Small intestine (tissue), 7 donors: Measurements from ENCODE around the gene WDR82. TPM values are rescaled to one million over a fixed set of nuclear protein-coding genes. Genes with fewer than 3 reads are reported as not detected.

Source experiments
- DNase-seq, 2 donors: peaks; one replicate each; pipeline versions ENCODE4 v3.0.0 to v3.0.0-alpha.2; 2013
- FAIRE-seq: peaks from 2 replicates; lab custom pipeline; 2012; peaks lifted over from hg19 to GRCh38; lab: Jason Lieb, UNC
- H3K27ac ChIP-seq, 3 donors: one replicate each; pipeline ENCODE4 v1.5.1; 2013; ENCODE audit warnings: low read length in 2 of 3, mild to moderate bottlenecking in 2 of 3, control low read depth in 1 of 3, inconsistent platforms in 1 of 3, low read depth in 1 of 3, moderate library complexity in 1 of 3
- H3K27me3 ChIP-seq, 3 donors: one replicate each; pipeline ENCODE4 v1.6.1; 2013; ENCODE audit warnings: low read length in 3 of 3, inconsistent platforms in 1 of 3; ENCODE audit not compliant: control insufficient read depth in 3 of 3, insufficient read depth in 3 of 3
- H3K36me3 ChIP-seq, 3 donors: one replicate each; pipeline ENCODE4 v1.6.1; 2013; ENCODE audit warnings: low read length in 3 of 3, inconsistent platforms in 1 of 3, low read depth in 1 of 3, mild to moderate bottlenecking in 1 of 3, moderate library complexity in 1 of 3; ENCODE audit not compliant: control insufficient read depth in 3 of 3, insufficient read depth in 2 of 3
- H3K4me1 ChIP-seq, 3 donors: one replicate each; pipeline ENCODE4 v1.6.1; 2013; ENCODE audit warnings: low read length in 2 of 3, inconsistent platforms in 1 of 3, low read depth in 1 of 3, mild to moderate bottlenecking in 1 of 3, moderate library complexity in 1 of 3; ENCODE audit not compliant: control insufficient read depth in 3 of 3, insufficient read depth in 2 of 3
- H3K4me3 ChIP-seq, 3 donors: one replicate each; pipeline ENCODE4 v1.5.1; 2013; ENCODE audit warnings: low read length in 3 of 3, control low read depth in 1 of 3, inconsistent platforms in 1 of 3, low read depth in 1 of 3, mild to moderate bottlenecking in 1 of 3, moderate library complexity in 1 of 3
- H3K9me3 ChIP-seq, 2 donors: one replicate each; pipeline ENCODE4 v1.6.1; 2013; ENCODE audit warnings: low read depth in 1 of 2, low read length in 1 of 2; ENCODE audit not compliant: control insufficient read depth in 2 of 2, insufficient read depth in 1 of 2
- WGBS, 3 donors: extraction: QIAGEN DNeasy Blood & Tissue Kit; methylation state at CpG; one replicate each; pipeline ENCODE4 v1.1.7; 2013; 5-methylcytosine and 5-hydroxymethylcytosine counted together
- polyA plus RNA-seq, 4 donors: library from polyadenylated mRNA; stranded (reverse) in 3 of 4; unstranded in 1 of 4; fragments of 200-250 nt in 3 of 4; fragments of 120-200 nt in 1 of 4; gene quantifications; one replicate each; pipeline versions ENCODE4 v1.2.1 to v1.2.3, GENCODE V29; 2013
- donor health status: healthy with polysubstance abuse.
- donor health status: control.
- donor health status: control.
- donor health status: Bipolar disorder and iron deficiency.
- donor health status: healthy.

Gene WDR82
- polyA plus RNA-seq, 4 donors = 25.9 to 64.3 (median 36.1) TPM

DNA sequence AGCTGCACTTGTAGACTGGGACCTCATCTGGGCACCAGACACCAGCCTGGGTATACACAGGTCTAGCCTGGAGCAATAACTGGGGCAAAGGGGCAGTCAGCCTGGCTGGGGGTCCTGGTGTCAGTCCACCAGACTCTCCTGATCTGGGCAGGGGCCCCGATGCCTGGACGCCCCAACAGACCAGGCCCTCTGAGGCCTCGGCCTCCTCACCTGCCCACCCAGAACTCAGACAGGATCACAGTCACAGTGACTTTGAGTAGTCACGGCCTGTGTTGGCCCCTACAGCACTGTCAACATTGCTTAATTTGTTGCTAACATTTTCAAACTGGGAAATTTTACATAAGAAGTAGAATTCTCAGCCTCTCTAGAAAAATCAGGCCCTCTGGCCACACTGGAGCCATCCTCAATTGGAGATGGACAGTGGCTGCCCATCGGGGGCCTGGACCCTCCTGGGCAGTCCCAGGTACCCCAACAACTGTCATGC lies 45.3 kb downstream of the WDR82 start:
- H3K9me3 ChIP-seq = no peaks in the 10 kb centered on the region
- H3K36me3 ChIP-seq = peaks cover 16 to 77% (median 18%) of the 10 kb centered on the region in 3 donors
- no peak overlapping the region for H3K4me3 ChIP-seq
- H3K27me3 ChIP-seq = no peaks in the 10 kb centered on the region
- H3K27ac ChIP-seq = no peak overlapping the region
- DNase-seq = no peak
- 95 to 97% (median 96%) methylated on average over 5 of the region's 5 CpGs for WGBS, 3 donors
- peaks cover 0 to 12% (median 8%) of the 10 kb centered on the region in 3 donors for H3K4me1 ChIP-seq
- no peak for FAIRE-seq

DNA sequence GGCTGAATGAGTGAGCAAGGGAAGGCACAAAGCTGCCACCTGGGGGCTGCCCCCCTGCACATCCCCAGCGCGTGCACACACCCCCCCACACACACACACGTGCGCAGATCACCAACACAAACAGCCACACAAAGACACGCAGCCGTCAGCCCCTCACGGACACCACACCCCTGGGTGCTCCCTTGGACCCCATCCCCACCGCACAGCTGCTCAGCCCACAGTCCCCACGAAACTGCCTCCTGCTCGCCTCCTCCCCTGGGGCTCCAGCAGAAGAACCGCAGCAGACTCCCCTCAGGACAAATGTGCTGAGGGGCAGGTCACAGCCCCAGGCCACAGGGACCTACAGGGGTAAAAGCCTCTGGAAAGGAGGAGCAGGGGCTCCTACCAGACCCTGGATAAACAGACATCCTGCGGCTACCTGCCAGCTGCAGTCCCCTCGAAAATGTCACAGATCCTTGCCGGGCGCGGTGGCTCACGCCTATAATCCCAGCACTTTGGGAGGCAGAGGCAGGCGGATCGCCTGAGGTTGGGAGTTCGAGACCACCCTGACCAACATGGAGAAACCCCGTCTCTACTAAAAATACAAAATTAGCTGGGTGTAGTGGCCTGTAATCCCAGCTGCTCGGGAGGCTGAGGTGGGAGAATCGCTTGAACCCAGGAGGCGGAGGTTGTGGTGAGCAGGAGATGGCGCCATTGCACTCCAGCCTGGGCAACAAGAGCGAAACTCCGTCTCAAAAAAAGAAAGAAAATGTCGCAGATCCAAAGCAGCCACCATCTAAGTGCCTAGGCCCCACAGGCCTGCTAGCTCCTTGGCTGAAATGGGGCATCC lies 46.0 kb downstream of the WDR82 start:
- Histone ChIP-seq H3K36me3 (peaks cover 16 to 80% (median 18%) of the 10 kb centered on the region in 3 donors), H3K27ac (no peak overlapping the region), H3K4me3 (no peak overlapping the region), H3K9me3 (no peaks in the 10 kb centered on the region), H3K27me3 (no peaks in the 10 kb centered on the region), H3K4me1 (peaks cover 0 to 6% (median 3%) of the 10 kb centered on the region in 3 donors)
- FAIRE-seq (no peak), DNase-seq (no peak)
- 86 to 89% (median 88%) methylated on average over 25 to 28 of the region's 28 CpGs for WGBS, 3 donors

DNA sequence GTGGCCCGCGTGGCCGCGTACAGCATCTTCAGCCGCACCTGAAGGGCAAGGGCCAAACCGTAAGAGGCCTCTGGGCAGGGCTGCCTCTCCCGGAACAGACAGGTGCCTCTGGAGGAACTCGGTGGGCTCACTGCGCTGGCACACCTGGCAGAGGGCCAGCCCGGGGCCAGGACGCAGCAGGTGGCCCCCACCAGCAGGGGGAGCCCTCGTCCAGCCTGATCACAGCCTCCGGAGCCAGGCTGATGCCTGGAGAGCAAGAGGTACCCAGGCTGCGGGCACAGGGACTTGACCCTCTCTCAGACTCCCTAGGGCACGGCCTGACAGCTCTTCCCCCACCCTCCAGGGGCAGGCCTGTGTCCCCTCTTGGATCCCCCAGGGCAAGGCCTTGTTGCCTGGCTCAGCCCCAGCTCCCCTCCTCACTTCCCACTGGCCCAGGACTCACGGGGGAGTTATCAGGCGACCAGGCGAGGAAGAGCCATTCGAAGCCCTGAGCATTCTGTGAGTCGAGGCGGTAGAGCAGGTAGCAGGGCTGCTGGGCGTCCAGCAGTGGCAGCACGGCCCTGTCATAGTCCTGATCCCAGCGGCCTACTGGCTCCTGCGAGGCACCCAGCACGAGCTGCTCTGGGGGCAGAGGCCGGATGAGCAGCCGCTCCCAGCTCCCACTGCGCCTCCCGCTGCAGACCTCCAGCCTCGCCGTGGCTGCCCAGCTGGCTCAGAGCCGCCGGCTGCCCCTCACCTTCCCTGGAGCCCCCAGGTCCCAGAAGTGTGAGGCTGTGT lies 46.8 kb downstream of the WDR82 start:
- FAIRE-seq (no peak), DNase-seq (peak; percentile 72 to 78)
- no peaks in the 10 kb centered on the region for H3K9me3 ChIP-seq
- peaks cover 16 to 81% (median 18%) of the 10 kb centered on the region in 3 donors for H3K36me3 ChIP-seq
- H3K27me3 ChIP-seq = no peaks in the 10 kb centered on the region
- H3K4me1 ChIP-seq = no peaks in the 10 kb centered on the region
- WGBS, 3 donors = 55 to 67% (median 62%) methylated on average over 33 to 34 of the region's 34 CpGs
- H3K4me3 ChIP-seq = no peak overlapping the region
- no peak overlapping the region for H3K27ac ChIP-seq

DNA sequence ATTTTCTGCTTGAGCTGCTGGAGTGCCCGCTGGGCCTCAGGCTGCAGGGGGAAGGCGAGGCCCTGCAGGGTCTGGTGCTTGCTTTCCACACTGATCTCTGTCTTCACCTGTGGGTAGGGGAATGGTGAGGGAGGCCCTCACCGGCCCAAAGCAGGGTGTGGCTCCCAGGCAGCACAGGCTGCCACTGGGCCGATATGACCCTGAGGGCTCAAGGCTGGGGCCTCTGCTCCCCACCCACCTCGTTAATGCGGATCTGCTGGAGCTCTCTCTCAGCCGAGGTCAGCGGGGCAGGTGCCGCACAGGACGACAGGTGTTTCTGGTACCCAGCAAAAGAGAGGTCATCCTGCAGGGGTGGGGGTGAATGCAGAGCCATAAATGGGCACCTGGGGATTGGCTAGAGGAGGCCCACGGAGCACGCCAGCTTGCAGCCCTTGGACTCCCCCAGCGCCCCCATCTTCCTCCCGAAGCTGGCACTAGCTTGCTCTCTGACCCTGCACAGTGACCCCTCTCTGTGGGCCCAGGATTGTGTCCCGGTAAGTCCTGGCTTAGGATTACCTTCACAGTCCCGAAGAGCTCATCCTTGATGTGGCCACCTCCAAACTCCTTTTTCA lies 47.5 kb downstream of the WDR82 start:
- Histone ChIP-seq H3K27ac (no peak overlapping the region), H3K27me3 (no peaks in the 10 kb centered on the region), H3K4me1 (no peaks in the 10 kb centered on the region), H3K4me3 (no peak overlapping the region), H3K36me3 (peaks cover 14 to 78% (median 18%) of the 10 kb centered on the region in 3 donors), H3K9me3 (no peaks in the 10 kb centered on the region)
- no peak for DNase-seq
- no peak for FAIRE-seq
- WGBS, 3 donors = 76 to 91% (median 83%) methylated on average over 14 to 16 of the region's 16 CpGs

DNA sequence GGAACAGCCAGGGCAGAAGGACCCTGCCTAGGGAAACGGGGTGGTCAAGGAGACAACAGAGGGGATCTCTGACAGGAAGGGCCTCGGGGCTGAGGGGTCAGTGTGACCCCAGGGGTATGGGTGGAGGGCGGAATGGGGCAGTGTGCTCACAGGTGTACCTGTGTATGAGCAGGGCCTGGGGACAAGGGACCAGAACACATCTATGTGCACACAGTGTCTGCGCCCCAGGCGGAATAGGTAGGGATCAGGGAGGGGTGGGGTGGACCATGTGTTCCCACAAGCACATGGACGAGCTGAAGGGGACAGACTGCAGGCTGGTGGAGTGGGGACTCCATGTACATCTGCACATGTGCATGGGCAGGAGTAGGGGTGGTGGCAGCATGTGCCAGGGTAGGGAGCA lies 48.0 kb downstream of the WDR82 start:
- H3K27ac ChIP-seq = no peak overlapping the region
- DNase-seq = no peak
- FAIRE-seq = no peak
- 93 to 98% (median 96%) methylated on average over 6 of the region's 6 CpGs for WGBS, 3 donors
- H3K9me3 ChIP-seq = no peaks in the 10 kb centered on the region
- H3K4me3 ChIP-seq = no peak overlapping the region
- H3K4me1 ChIP-seq = no peaks in the 10 kb centered on the region
- peaks cover 14 to 75% (median 18%) of the 10 kb centered on the region in 3 donors for H3K36me3 ChIP-seq
- no peaks in the 10 kb centered on the region for H3K27me3 ChIP-seq

DNA sequence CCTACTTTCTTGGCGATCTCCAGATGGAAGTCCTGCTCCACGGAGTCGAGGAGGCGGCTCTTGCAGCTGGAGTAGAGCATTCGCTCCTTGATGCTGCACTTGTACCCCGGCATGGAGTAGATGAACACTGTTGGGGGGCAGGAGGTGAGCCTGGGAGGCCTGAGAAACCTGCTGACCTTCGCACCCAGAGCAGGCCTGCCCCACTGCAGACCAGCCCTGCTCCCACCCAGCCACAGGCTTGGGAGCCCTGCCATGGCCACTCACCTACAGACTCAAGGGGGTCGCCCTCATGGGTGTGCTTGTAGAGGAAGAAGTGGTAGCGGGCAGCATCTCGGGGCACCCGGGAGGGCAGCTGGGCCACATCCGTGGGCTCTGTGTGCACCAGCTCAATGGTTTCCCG lies 48.8 kb downstream of the WDR82 start:
- Histone ChIP-seq H3K9me3 (no peaks in the 10 kb centered on the region), H3K4me1 (no peaks in the 10 kb centered on the region), H3K4me3 (no peak overlapping the region), H3K27me3 (no peaks in the 10 kb centered on the region), H3K36me3 (peaks cover 14 to 70% (median 18%) of the 10 kb centered on the region in 3 donors), H3K27ac (no peak overlapping the region)
- FAIRE-seq (no peak), DNase-seq (no peak)
- WGBS, 3 donors = 94 to 95% (median 95%) methylated on average over 13 of the region's 13 CpGs

DNA sequence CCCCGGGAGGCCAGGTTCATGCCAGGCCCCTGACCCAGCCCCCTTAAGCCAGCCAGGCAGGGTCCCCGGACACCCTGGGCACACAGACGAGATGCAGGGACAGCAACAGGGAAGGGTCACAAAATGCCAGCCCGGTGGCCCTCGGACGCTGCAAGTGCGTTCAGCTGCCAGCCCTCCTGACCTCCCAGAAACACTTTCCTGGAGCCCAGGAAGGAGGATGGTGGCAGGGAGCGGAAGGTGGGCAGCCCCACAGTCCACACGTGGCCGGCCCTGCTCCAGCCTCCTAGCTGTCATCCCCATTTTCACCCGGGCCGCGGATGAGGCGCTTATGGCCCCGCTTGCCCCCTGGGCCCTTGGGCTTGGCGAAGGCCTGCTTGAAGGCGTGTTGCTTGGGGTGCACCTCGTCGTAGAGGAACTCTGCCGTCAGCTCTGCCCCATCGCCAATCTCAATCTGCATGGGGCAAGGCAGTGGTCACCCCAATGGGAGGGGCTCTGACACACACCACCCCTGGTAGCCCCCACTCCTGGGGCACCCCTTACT lies 49.6 kb downstream of the WDR82 start:
- FAIRE-seq (no peak), DNase-seq (no peak)
- Histone ChIP-seq H3K36me3 (peaks cover 14 to 61% (median 18%) of the 10 kb centered on the region in 3 donors), H3K27ac (no peak overlapping the region), H3K27me3 (no peaks in the 10 kb centered on the region), H3K9me3 (no peaks in the 10 kb centered on the region), H3K4me3 (no peak overlapping the region), H3K4me1 (no peaks in the 10 kb centered on the region)
- WGBS, 3 donors = 91 to 93% (median 93%) methylated on average over 19 to 21 of the region's 21 CpGs

DNA sequence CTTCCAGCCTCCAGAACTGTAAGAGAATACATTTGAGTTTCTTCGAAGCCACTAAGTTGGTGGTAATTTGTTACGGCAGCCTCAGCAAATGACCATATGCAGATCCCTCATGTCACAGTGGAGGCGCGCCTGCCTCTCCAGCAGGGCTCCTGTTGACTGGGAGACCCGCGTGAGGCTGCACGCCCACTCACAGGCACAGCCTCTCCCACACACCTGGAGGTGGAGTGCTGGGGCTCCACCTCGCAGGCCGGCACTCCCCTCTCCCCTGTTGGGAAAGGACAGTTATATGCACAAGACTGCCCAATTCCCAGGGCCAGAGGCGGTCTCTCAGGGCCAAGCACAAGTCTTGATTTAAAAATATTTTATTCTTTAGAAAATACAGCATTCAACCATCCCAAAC lies 50.2 kb downstream of the WDR82 start:
- no peak for FAIRE-seq
- H3K27ac ChIP-seq = no peak overlapping the region
- H3K4me1 ChIP-seq = no peaks in the 10 kb centered on the region
- WGBS, 3 donors = 78 to 89% (median 83%) methylated on average over 10 of the region's 10 CpGs
- H3K36me3 ChIP-seq = peaks cover 14 to 58% (median 18%) of the 10 kb centered on the region in 3 donors
- H3K9me3 ChIP-seq = no peaks in the 10 kb centered on the region
- no peak overlapping the region for H3K4me3 ChIP-seq
- no peak for DNase-seq
- H3K27me3 ChIP-seq = no peaks in the 10 kb centered on the region
